Measurements from ENCODE around the gene CDC5L. TPM values are rescaled to one million over a fixed set of nuclear protein-coding genes. Genes with fewer than 3 reads are reported as not detected.

The CDC5L gene
- total RNA-seq, 6 donors from 2014 or later, result 5.4 to 24.0 (median 13.8) TPM

DNA sequence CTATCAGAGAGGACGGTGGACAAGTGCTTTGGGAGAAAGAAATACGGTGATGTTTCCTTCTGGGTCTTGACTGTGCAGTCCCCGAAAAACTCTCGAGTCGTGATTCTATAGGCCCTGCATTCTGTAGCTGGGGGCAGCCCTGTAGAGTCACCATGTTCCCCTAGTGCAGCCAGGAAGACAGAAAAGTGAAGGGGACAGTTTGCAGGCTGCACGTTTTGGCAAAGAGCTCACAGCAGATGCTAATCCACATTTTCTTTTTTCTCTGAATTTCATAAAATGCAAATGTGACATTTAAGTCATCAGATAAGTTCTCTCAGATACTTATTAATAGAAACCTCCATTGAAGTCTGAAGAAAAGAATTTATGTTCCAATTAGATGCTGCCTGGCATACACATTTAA, 25.6 kb upstream of the CDC5L start:
- Histone ChIP-seq H3K27me3 (no peaks in the 10 kb centered on the region), H3K4me3 (no peak overlapping the region), H3K4me1 (no peaks in the 10 kb centered on the region), H3K27ac (no peak overlapping the region), H3K9me3 (no peaks in the 10 kb centered on the region), H3K36me3 (no peaks in the 10 kb centered on the region)
- no peak for ATAC-seq (ENCODE audit: low FRiP score in 2 of 2)
- TF ChIP-seq POLR2AphosphoS5 (IDR thresholded peaks at IDR 0.05), result no peak
- TF ChIP-seq EP300 (IDR thresholded peaks at IDR 0.05), result no peak
- TF ChIP-seq, protein P1, sequence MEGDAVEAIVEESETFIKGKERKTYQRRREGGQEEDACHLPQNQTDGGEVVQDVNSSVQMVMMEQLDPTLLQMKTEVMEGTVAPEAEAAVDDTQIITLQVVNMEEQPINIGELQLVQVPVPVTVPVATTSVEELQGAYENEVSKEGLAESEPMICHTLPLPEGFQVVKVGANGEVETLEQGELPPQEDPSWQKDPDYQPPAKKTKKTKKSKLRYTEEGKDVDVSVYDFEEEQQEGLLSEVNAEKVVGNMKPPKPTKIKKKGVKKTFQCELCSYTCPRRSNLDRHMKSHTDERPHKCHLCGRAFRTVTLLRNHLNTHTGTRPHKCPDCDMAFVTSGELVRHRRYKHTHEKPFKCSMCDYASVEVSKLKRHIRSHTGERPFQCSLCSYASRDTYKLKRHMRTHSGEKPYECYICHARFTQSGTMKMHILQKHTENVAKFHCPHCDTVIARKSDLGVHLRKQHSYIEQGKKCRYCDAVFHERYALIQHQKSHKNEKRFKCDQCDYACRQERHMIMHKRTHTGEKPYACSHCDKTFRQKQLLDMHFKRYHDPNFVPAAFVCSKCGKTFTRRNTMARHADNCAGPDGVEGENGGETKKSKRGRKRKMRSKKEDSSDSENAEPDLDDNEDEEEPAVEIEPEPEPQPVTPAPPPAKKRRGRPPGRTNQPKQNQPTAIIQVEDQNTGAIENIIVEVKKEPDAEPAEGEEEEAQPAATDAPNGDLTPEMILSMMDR (IDR thresholded peaks at IDR 0.05), result no peak
- no peak for TF ChIP-seq POLR2A (IDR thresholded peaks at IDR 0.05)
- WGBS, 2 donors, result 65 to 82% methylated on average over 4 to 6 of the region's 6 CpGs
- DNase-seq, result no peak

DNA sequence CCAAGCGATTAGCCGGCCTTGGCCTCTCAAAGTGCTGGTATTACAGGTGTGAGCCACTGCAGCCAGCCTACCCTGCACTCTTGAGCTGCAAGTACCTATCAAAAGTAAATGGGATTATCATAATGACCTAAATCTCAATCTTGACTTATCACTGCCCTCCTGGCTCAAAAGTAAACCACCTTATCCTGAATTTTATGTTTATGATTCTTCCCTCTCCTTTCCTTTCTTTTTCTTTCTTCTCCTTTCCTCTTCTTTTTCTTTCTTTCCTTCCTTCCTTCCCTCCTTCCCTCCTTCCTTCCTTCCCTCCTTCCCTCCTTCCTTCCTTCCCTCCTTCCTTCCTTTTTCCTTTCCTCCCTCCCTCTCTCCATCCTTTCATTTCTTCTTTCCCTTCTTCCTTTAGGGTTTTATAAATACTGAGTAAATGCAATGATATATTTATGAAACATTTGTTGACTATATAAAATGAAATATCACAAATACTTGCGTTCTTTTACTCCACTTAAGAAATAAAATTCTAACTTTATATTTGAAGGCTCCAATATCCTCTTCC, 24.1 kb upstream of the CDC5L start:
- H3K27me3 ChIP-seq, result no peaks in the 10 kb centered on the region
- WGBS, 2 donors, result 97 to 98% methylated on average over 3 of the region's 3 CpGs

DNA sequence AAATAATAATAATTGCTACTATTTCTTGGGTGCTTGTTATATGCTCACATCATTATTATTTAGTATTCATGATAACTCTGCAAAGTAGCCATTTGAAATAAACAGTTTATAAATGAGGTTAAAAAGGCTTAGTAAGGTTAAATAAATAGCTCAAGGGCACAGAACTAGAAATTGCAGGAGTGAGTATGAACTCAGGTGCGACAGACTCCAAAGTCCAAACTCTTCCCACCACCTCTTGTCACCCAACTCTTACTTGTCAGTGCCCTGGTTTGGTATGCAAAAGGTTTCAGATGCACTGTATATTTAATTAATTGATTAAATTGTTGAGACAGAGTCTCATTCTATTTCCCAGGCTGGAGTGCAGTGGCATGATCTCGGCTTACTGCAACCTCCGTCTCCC, 20.7 kb upstream of the CDC5L start:
- no peak for ATAC-seq (ENCODE audit: low FRiP score in 2 of 2)
- no peaks in the 10 kb centered on the region for H3K9me3 ChIP-seq
- H3K36me3 ChIP-seq, result no peaks in the 10 kb centered on the region
- no peaks in the 10 kb centered on the region for H3K27me3 ChIP-seq
- 89 to 94% methylated on average over 3 of the region's 3 CpGs for WGBS, 2 donors
- no peak overlapping the region for H3K27ac ChIP-seq
- no peak for DNase-seq
- no peak overlapping the region for H3K4me3 ChIP-seq
- H3K4me1 ChIP-seq, result no peaks in the 10 kb centered on the region
- no peak for TF ChIP-seq POLR2AphosphoS5 (IDR thresholded peaks at IDR 0.05)
- TF ChIP-seq, protein P1 (IDR thresholded peaks at IDR 0.05), result no peak
- no peak for TF ChIP-seq EP300 (IDR thresholded peaks at IDR 0.05)
- TF ChIP-seq POLR2A (IDR thresholded peaks at IDR 0.05), result no peak

More for the DNA sequence above, 24.1 kb upstream of the CDC5L start:
- Histone ChIP-seq H3K9me3 (no peaks in the 10 kb centered on the region), H3K4me1 (no peaks in the 10 kb centered on the region), H3K27ac (no peak overlapping the region), H3K36me3 (no peaks in the 10 kb centered on the region), H3K4me3 (no peak overlapping the region)
- no peak for TF ChIP-seq POLR2A (IDR thresholded peaks at IDR 0.05)
- no peak for TF ChIP-seq EP300 (IDR thresholded peaks at IDR 0.05)
- TF ChIP-seq, protein P1 (IDR thresholded peaks at IDR 0.05), result no peak
- TF ChIP-seq POLR2AphosphoS5 (IDR thresholded peaks at IDR 0.05), result no peak
- ATAC-seq (ENCODE audit: low FRiP score in 2 of 2), result no peak
- DNase-seq, result no peak

DNA sequence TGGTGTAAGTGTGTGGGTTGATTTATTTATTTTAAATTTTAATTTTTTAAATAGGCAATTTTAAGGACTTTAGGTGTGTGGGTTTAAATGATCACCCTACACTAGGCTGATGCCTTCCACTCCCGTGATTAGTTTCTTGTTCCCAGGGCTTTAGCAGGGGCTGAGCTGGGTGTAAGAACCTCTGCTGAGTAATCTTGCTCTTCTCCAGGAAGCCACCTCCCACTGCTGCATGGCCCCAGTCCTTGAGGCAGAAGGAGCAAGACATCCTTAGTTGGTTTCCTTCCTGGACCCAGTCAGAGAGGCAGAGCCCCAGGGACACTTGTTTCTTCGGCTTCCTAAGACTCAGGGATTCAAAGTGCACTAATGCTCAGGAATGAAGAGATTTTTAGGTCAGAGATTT, 19.8 kb upstream of the CDC5L start:
- ATAC-seq (ENCODE audit: low FRiP score in 2 of 2) (peak in 1 of 2 donors; percentile 31), DNase-seq (no peak)
- WGBS, 2 donors, result 31 to 53% methylated on average over 2 of the region's 2 CpGs
- Histone ChIP-seq H3K27ac (no peak overlapping the region), H3K4me1 (no peaks in the 10 kb centered on the region), H3K36me3 (no peaks in the 10 kb centered on the region), H3K4me3 (no peak overlapping the region), H3K27me3 (no peaks in the 10 kb centered on the region), H3K9me3 (no peaks in the 10 kb centered on the region)
- no peak for TF ChIP-seq POLR2AphosphoS5 (IDR thresholded peaks at IDR 0.05)
- TF ChIP-seq, protein P1 (IDR thresholded peaks at IDR 0.05), result no peak
- no peak for TF ChIP-seq POLR2A (IDR thresholded peaks at IDR 0.05)
- no peak for TF ChIP-seq EP300 (IDR thresholded peaks at IDR 0.05)

DNA sequence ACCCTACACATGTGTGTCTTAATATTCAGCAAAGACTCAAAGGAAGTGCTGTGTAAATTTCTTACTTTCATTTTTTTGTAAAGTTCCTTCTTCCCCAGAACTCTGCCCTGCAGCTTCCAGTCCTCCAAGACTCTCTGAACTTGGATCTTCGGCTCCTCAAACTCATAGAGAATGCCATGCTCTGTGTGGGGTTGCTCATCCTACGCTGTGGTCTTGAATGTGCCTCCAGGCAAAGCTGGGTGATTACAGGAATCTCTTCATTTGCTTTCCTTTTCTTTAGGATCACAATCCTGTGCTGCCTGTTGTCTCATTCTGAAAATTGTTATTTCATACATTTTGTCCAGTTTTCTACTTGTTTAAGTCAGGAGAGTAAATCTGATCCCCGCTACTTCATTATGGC, 14.5 kb upstream of the CDC5L start:
- TF ChIP-seq EP300 (IDR thresholded peaks at IDR 0.05) (no peak), POLR2AphosphoS5 (IDR thresholded peaks at IDR 0.05) (no peak), POLR2A (IDR thresholded peaks at IDR 0.05) (no peak)
- TF ChIP-seq, protein P1 (IDR thresholded peaks at IDR 0.05), result no peak
- H3K4me3 ChIP-seq, result no peak overlapping the region
- H3K4me1 ChIP-seq, result no peaks in the 10 kb centered on the region
- H3K9me3 ChIP-seq, result no peaks in the 10 kb centered on the region
- 77 to 91% methylated on average over 3 of the region's 3 CpGs for WGBS, 2 donors
- ATAC-seq (ENCODE audit: low FRiP score in 2 of 2), result no peak
- no peak overlapping the region for H3K27ac ChIP-seq
- no peaks in the 10 kb centered on the region for H3K36me3 ChIP-seq
- H3K27me3 ChIP-seq, result no peaks in the 10 kb centered on the region
- DNase-seq, result no peak

All from upper lobe of left lung (tissue), 6 donors.